ENCODE data around the gene ASIC4. TPM values are rescaled to one million over a fixed set of nuclear protein-coding genes. Genes with fewer than 3 reads are reported as not detected.

The ASIC4 gene
- total and polyA plus RNA-seq, 2 experiments from 2014 or later: 0.13 to 3.6 TPM

DNA sequence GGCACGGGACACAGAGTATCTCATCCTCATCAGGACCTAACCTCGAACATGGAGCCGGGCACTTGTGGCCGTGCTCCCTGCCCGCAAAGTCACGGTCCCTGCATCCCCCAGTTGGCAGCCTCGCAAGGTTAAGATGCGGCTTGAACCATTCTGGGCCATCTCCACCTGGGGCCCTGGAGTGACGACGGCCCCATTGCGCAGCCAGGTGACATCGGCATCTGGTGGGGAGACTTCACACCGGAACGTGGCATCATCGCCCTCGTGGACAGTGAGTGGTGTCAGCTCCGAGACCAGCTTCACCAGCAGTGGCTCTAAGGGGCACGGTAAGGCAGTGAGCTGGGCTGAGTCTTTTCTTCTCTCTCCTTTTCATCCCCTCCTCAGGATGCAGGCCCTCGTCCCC, 42.1 kb downstream of the ASIC4 start (continued):
- TF ChIP-seq, protein P1, sequence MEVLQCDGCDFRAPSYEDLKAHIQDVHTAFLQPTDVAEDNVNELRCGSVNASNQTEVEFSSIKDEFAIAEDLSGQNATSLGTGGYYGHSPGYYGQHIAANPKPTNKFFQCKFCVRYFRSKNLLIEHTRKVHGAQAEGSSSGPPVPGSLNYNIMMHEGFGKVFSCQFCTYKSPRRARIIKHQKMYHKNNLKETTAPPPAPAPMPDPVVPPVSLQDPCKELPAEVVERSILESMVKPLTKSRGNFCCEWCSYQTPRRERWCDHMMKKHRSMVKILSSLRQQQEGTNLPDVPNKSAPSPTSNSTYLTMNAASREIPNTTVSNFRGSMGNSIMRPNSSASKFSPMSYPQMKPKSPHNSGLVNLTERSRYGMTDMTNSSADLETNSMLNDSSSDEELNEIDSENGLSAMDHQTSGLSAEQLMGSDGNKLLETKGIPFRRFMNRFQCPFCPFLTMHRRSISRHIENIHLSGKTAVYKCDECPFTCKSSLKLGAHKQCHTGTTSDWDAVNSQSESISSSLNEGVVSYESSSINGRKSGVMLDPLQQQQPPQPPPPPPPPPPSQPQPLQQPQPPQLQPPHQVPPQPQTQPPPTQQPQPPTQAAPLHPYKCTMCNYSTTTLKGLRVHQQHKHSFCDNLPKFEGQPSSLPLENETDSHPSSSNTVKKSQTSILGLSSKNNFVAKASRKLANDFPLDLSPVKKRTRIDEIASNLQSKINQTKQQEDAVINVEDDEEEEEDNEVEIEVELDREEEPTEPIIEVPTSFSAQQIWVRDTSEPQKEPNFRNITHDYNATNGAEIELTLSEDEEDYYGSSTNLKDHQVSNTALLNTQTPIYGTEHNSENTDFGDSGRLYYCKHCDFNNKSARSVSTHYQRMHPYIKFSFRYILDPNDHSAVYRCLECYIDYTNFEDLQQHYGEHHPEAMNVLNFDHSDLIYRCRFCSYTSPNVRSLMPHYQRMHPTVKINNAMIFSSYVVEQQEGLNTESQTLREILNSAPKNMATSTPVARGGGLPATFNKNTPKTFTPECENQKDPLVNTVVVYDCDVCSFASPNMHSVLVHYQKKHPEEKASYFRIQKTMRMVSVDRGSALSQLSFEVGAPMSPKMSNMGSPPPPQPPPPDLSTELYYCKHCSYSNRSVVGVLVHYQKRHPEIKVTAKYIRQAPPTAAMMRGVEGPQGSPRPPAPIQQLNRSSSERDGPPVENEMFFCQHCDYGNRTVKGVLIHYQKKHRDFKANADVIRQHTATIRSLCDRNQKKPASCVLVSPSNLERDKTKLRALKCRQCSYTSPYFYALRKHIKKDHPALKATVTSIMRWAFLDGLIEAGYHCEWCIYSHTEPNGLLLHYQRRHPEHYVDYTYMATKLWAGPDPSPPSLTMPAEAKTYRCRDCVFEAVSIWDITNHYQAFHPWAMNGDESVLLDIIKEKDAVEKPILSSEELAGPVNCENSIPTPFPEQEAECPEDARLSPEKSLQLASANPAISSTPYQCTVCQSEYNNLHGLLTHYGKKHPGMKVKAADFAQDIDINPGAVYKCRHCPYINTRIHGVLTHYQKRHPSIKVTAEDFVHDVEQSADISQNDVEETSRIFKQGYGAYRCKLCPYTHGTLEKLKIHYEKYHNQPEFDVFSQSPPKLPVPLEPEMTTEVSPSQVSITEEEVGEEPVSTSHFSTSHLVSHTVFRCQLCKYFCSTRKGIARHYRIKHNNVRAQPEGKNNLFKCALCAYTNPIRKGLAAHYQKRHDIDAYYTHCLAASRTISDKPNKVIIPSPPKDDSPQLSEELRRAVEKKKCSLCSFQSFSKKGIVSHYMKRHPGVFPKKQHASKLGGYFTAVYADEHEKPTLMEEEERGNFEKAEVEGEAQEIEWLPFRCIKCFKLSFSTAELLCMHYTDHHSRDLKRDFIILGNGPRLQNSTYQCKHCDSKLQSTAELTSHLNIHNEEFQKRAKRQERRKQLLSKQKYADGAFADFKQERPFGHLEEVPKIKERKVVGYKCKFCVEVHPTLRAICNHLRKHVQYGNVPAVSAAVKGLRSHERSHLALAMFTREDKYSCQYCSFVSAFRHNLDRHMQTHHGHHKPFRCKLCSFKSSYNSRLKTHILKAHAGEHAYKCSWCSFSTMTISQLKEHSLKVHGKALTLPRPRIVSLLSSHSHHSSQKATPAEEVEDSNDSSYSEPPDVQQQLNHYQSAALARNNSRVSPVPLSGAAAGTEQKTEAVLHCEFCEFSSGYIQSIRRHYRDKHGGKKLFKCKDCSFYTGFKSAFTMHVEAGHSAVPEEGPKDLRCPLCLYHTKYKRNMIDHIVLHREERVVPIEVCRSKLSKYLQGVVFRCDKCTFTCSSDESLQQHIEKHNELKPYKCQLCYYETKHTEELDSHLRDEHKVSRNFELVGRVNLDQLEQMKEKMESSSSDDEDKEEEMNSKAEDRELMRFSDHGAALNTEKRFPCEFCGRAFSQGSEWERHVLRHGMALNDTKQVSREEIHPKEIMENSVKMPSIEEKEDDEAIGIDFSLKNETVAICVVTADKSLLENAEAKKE (CRISPR knock-in tag; IDR thresholded peaks at IDR 0.05): no peak
- TF ChIP-seq, protein P2, sequence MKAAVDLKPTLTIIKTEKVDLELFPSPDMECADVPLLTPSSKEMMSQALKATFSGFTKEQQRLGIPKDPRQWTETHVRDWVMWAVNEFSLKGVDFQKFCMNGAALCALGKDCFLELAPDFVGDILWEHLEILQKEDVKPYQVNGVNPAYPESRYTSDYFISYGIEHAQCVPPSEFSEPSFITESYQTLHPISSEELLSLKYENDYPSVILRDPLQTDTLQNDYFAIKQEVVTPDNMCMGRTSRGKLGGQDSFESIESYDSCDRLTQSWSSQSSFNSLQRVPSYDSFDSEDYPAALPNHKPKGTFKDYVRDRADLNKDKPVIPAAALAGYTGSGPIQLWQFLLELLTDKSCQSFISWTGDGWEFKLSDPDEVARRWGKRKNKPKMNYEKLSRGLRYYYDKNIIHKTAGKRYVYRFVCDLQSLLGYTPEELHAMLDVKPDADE (IDR thresholded peaks at IDR 0.05): no peak
- TF ChIP-seq ZNF331 (CRISPR knock-in tag; IDR thresholded peaks at IDR 0.05; ENCODE audit: low read depth) (no peak), CREB1 (CRISPR knock-in tag; IDR thresholded peaks at IDR 0.05; ENCODE audit: low read depth) (no peak)

DNA sequence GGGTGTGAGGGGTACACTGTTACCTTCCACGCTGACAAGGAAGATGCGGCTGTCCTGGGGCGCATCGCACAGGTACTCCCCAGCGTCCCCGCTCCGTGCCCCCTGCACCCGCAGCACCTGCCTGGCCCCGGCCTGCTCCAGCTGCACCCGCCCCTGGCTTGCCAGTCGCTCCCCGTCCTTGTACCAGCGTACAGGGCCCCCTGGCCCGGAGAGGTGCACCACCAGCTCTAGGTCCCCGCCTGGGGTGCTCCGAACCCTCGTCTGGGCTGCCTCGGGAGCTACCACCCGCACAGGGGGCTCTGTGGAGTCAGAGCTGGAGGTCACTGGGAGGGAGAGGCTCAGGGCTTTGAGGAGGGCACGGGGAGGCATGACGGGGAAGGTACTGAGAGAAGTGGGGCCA, 43.0 kb downstream of the ASIC4 start:
- ATAC-seq (no peak), DNase-seq (ENCODE audit: low spot score) (no peak)
- H3K36me3 ChIP-seq (ENCODE audit: insufficient read depth): no peaks in the 10 kb centered on the region; the same call in 1 of the 2 replicates
- H4K20me1 ChIP-seq (replicated peaks; ENCODE audit: insufficient read depth): no peaks in the 10 kb centered on the region
- Mint-ChIP-seq H3K9me3 (no peaks in the 10 kb centered on the region), H3K27ac (no peak overlapping the region), H3K4me3 (no peak overlapping the region), H3K36me3 (ENCODE audit: low read depth) (peaks cover 15% of the 10 kb centered on the region), H3K27me3 (ENCODE audit: insufficient read depth, low read depth, poor library complexity) (peaks cover 33% of the 10 kb centered on the region), H3K4me1 (peaks cover 37% of the 10 kb centered on the region)
- peaks cover 35% of the 10 kb centered on the region for H3K4me1 ChIP-seq (ENCODE audit: insufficient read depth)
- no peak overlapping the region for H2AFZ ChIP-seq
- peaks cover 11% of the 10 kb centered on the region; the same call in 1 of the 2 replicates for H3F3A ChIP-seq (replicated peaks; ENCODE audit: low read depth)
- no peak overlapping the region for H3K4me3 ChIP-seq
- no peaks in the 10 kb centered on the region for H3K9me2 ChIP-seq (ENCODE audit: insufficient read depth)
- H3K4me2 ChIP-seq: no peak overlapping the region
- H3K79me2 ChIP-seq (replicated peaks; ENCODE audit: insufficient read depth): no peaks in the 10 kb centered on the region
- H3K27ac ChIP-seq (ENCODE audit: low read depth): no peak overlapping the region
- H3K27me3 ChIP-seq (ENCODE audit: insufficient read depth): peaks cover 17% of the 10 kb centered on the region
- TF ChIP-seq, protein P3, sequence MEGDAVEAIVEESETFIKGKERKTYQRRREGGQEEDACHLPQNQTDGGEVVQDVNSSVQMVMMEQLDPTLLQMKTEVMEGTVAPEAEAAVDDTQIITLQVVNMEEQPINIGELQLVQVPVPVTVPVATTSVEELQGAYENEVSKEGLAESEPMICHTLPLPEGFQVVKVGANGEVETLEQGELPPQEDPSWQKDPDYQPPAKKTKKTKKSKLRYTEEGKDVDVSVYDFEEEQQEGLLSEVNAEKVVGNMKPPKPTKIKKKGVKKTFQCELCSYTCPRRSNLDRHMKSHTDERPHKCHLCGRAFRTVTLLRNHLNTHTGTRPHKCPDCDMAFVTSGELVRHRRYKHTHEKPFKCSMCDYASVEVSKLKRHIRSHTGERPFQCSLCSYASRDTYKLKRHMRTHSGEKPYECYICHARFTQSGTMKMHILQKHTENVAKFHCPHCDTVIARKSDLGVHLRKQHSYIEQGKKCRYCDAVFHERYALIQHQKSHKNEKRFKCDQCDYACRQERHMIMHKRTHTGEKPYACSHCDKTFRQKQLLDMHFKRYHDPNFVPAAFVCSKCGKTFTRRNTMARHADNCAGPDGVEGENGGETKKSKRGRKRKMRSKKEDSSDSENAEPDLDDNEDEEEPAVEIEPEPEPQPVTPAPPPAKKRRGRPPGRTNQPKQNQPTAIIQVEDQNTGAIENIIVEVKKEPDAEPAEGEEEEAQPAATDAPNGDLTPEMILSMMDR (conservative IDR thresholded peaks at IDR 0.05; ENCODE audit: low read depth in 2 of 2): no peak
- no peak for TF ChIP-seq CREB1 (CRISPR knock-in tag; IDR thresholded peaks at IDR 0.05; ENCODE audit: low read depth)
- TF ChIP-seq, protein P2 (IDR thresholded peaks at IDR 0.05): no peak
